Upper lobe of right lung (tissue), 1 donor: Measurements from ENCODE around the gene IFFO2. TPM values are rescaled to one million over a fixed set of nuclear protein-coding genes. Genes with fewer than 3 reads are reported as not detected.

Experiments used
- ATAC-seq: fragments of 200-7000 bp; cut with Tn5 transposase; one replicate; pipeline ENCODE4 v1.9.1; 2020; ENCODE audit warnings: mild to moderate bottlenecking, moderate library complexity
- DNase-seq: peaks from one replicate; pipeline ENCODE4 v3.0.0-alpha.2; 2020
- H3K27ac ChIP-seq: fragments of 200-600 bp; one replicate; pipeline ENCODE4 v1.8.0; 2022
- H3K27me3 ChIP-seq: fragments of 200-600 bp; one replicate; pipeline ENCODE4 v1.8.0; 2022; ENCODE audit warnings: mild to moderate bottlenecking
- H3K36me3 ChIP-seq: fragments of 200-600 bp; one replicate; pipeline ENCODE4 v1.8.0; 2022
- H3K4me1 ChIP-seq: fragments of 200-600 bp; one replicate; pipeline ENCODE4 v1.8.0; 2022
- H3K4me3 ChIP-seq: fragments of 200-600 bp; one replicate; pipeline ENCODE4 v1.8.0; 2022; ENCODE audit warnings: mild to moderate bottlenecking
- H3K9me3 ChIP-seq: fragments of 200-600 bp; one replicate; pipeline ENCODE4 v1.8.0; 2022
- CTCF ChIP-seq: fragments of 200-600 bp; IDR thresholded peaks from one replicate; pipeline ENCODE4 v1.8.0; 2022; ENCODE audit warnings: antibody characterized with exemption
- intact Hi-C: fragments of 100-400 bp; cut with DNase I; formaldehyde crosslinking; loops from one replicate; pipeline ENCODE4 v1.11.0; 2022
- total RNA-seq: library from RNA; stranded (reverse); fragmentation: NEBNext Ultra II Directional; extraction: Animal tissue kit (Norgen Biotek cat#: 25700); gene quantifications from one replicate; pipeline ENCODE4 v1.2.1, GENCODE V29; 2021
- donor health status: DM: no; HTN: yes; CAD: no; lungs with severe emphysema.

IFFO2 gene
- total RNA-seq, 1 donor from 2014 or later, result 15.4 TPM

DNA sequence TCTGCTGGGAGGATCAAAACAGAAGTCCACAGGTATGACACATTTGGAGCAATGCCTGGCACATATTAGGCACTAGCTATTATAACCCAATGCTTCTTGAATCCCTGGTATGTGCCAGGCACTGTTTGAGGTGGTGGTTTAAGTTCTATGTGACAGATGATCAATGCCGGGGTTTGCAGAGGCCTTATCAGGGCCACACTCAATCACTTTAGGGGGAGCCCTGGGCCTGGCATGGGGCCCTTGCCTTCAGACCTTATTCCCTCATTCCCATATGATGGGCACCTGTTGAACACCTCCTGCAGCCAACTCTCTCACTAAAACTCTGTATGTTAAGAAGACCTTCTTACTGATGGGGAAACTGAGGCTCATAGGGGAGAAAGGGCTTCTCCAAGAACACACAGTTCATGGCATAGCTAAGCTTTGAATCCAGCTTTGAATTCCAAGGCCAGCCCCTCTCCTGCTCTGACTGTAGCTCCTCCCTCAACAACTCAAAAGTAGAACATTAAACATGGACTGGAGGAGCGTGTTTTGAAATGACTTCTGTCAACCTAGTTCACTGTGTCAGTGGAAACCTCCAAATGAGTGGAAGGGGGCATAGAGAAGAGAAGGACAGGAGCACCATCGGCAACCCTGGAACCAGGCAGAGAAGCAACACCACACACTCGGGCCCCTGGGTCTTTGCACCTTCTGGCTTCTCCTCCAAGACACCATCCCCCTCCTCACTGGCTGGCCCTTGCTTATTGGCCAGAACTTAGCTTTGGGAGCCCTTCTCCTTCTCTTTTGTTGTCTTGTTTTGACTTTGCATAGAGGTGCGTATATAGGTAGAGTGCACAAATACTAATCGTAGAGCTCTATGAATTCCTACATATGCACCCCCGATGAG lies 6.6 kb upstream of the IFFO2 start:
- Histone ChIP-seq H3K27me3 (no peaks in the 10 kb centered on the region), H3K36me3 (no peaks in the 10 kb centered on the region), H3K9me3 (no peaks in the 10 kb centered on the region), H3K4me3 (no peak overlapping the region), H3K27ac (no peak overlapping the region), H3K4me1 (peaks cover 6% of the 10 kb centered on the region)
- DNase-seq, result peak; percentile 38
- no peak for TF ChIP-seq CTCF
- peak; percentile 47 for ATAC-seq
- intact Hi-C loops, result no loop called here

GRCh38 chr1:18962121-18962721 lies 5.7 kb upstream of the IFFO2 start:
- peak; percentile 32 for DNase-seq
- ATAC-seq, result peak; percentile 14
- Histone ChIP-seq H3K4me1 (peaks cover 10% of the 10 kb centered on the region), H3K9me3 (no peaks in the 10 kb centered on the region), H3K27me3 (no peaks in the 10 kb centered on the region), H3K4me3 (no peak overlapping the region), H3K27ac (no peak overlapping the region), H3K36me3 (no peaks in the 10 kb centered on the region)
- TF ChIP-seq CTCF, result no peak
- intact Hi-C loops, result no loop called here

DNA sequence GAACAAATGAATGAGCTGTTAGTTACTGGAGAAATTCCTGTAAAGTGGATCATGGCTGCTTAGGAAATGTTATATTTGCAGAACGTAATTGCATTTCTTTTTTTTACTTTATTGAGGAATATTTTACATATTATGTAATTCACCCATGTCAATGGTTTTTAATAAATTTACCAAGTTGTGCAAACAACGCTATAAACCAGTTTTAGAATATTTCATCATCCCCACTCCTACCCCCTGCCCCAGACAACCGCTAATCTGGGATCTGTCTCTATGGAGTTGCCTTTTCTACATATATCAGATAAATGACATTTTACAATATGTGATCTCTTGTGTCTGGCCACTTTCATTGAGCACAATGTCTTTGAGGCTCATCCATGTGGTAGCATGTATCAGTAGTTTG lies 4.3 kb upstream of the IFFO2 start:
- Histone ChIP-seq H3K27me3 (no peaks in the 10 kb centered on the region), H3K4me1 (peaks cover 14% of the 10 kb centered on the region), H3K27ac (no peak overlapping the region), H3K9me3 (no peaks in the 10 kb centered on the region), H3K36me3 (no peaks in the 10 kb centered on the region), H3K4me3 (no peak overlapping the region)
- ATAC-seq (no peak), DNase-seq (no peak)
- no peak for TF ChIP-seq CTCF
- intact Hi-C loops, result no loop called here

GRCh38 chr1:18960409-18960808 lies 3.9 kb upstream of the IFFO2 start:
- ATAC-seq, result no peak
- intact Hi-C loops, result no loop called here
- H3K4me1 ChIP-seq, result peaks cover 14% of the 10 kb centered on the region
- no peaks in the 10 kb centered on the region for H3K9me3 ChIP-seq
- no peak for TF ChIP-seq CTCF
- peak; percentile 25 for DNase-seq
- no peak overlapping the region for H3K4me3 ChIP-seq
- H3K27me3 ChIP-seq, result no peaks in the 10 kb centered on the region
- H3K27ac ChIP-seq, result no peak overlapping the region
- no peaks in the 10 kb centered on the region for H3K36me3 ChIP-seq

- H3K36me3 ChIP-seq, result no peaks in the 10 kb centered on the region
- intact Hi-C loops, result no loop called here
- H3K27me3 ChIP-seq, result no peaks in the 10 kb centered on the region
- no peak for TF ChIP-seq CTCF
- no peak overlapping the region for H3K4me3 ChIP-seq
- no peak overlapping the region for H3K27ac ChIP-seq
- H3K9me3 ChIP-seq, result no peaks in the 10 kb centered on the region
- peaks cover 20% of the 10 kb centered on the region for H3K4me1 ChIP-seq
- DNase-seq (no peak), ATAC-seq (no peak)
These were observed 3.1 kb upstream of the IFFO2 start for GRCh38 chr1:18959591-18959990.
